HEK293T (cell line): ENCODE data around the gene DSCAM.

Experiments
- CTCF ChIA-PET: fragments of 350-600 bp; formaldehyde crosslinking; extraction: SDS; loops from one replicate; lab custom pipeline; 2021; ENCODE audit warnings: antibody characterized with exemption, inconsistent platforms; lab: Yijun Ruan, JAX
- POLR2A ChIA-PET: fragments of 350-600 bp; formaldehyde crosslinking; extraction: SDS; loops from one replicate; lab custom pipeline; 2020; ENCODE audit warnings: antibody characterized with exemption, inconsistent platforms; lab: Yijun Ruan, JAX
- DNase-seq: peaks from one replicate; pipeline ENCODE4 v3.0.0; 2012; ENCODE audit warnings: mixed read lengths; ENCODE audit errors: extremely low spot score
- ARNT ChIP-seq: fragments of 450-650 bp; IDR thresholded peaks from 2 replicates; pipeline ENCODE4 v1.6.1; 2017; ENCODE audit warnings: mild to moderate bottlenecking
- BHLHE40 ChIP-seq: fragments of 450-650 bp; IDR thresholded peaks from 2 replicates; pipeline ENCODE4 v1.6.1; 2016; ENCODE audit warnings: mild to moderate bottlenecking, moderate library complexity, borderline replicate concordance
- CTBP1 ChIP-seq: fragments of 450-650 bp; IDR thresholded peaks from 2 replicates; pipeline ENCODE4 v1.6.1; 2016; ENCODE audit warnings: borderline replicate concordance
- ELF4 ChIP-seq: fragments of 450-650 bp; IDR thresholded peaks from 2 replicates; pipeline ENCODE4 v1.6.1; 2017; ENCODE audit warnings: antibody characterized with exemption
- FOXA1 ChIP-seq: fragments of 450-650 bp; IDR thresholded peaks from 2 replicates; pipeline ENCODE4 v1.6.1; 2016; ENCODE audit warnings: mild to moderate bottlenecking
- FOXK2 ChIP-seq: fragments of 450-650 bp; IDR thresholded peaks from 2 replicates; pipeline ENCODE4 v1.6.1; 2016; ENCODE audit warnings: mild to moderate bottlenecking
- FOXM1 ChIP-seq: fragments of 450-650 bp; IDR thresholded peaks from 2 replicates; pipeline ENCODE4 v1.6.1; 2017; ENCODE audit warnings: mild to moderate bottlenecking, borderline replicate concordance
- HDGF ChIP-seq: fragments of 450-650 bp; IDR thresholded peaks from 2 replicates; pipeline ENCODE4 v1.6.1; 2017; ENCODE audit warnings: antibody characterized with exemption, borderline replicate concordance
- L3MBTL2 ChIP-seq: fragments of 450-650 bp; conservative IDR thresholded peaks from 2 replicates; pipeline ENCODE4 v1.6.1; 2016; ENCODE audit warnings: mild to moderate bottlenecking
- LEF1 ChIP-seq: fragments of 450-650 bp; IDR thresholded peaks from 2 replicates; pipeline ENCODE4 v1.6.1; 2017; ENCODE audit warnings: mild to moderate bottlenecking, borderline replicate concordance
- NFRKB ChIP-seq: fragments of 450-650 bp; IDR thresholded peaks from 2 replicates; pipeline ENCODE4 v1.6.1; 2016; ENCODE audit warnings: mild to moderate bottlenecking, moderate library complexity
- SP1 ChIP-seq: fragments of 450-650 bp; IDR thresholded peaks from 2 replicates; pipeline ENCODE4 v1.6.1; 2017
- SUZ12 ChIP-seq: fragments of 450-650 bp; IDR thresholded peaks from 2 replicates; pipeline ENCODE4 v1.6.1; 2016; ENCODE audit warnings: mild to moderate bottlenecking
- TARDBP ChIP-seq: fragments of 450-650 bp; IDR thresholded peaks from 2 replicates; pipeline ENCODE4 v1.6.1; 2016
- ZNF384 ChIP-seq: fragments of 450-650 bp; IDR thresholded peaks from 2 replicates; pipeline ENCODE4 v1.6.1; 2016
- TF ChIP-seq, protein P1 (sequence below): fragments of 450-650 bp; IDR thresholded peaks from 2 replicates; pipeline ENCODE4 v1.6.1; 2016

The DSCAM gene

DNA sequence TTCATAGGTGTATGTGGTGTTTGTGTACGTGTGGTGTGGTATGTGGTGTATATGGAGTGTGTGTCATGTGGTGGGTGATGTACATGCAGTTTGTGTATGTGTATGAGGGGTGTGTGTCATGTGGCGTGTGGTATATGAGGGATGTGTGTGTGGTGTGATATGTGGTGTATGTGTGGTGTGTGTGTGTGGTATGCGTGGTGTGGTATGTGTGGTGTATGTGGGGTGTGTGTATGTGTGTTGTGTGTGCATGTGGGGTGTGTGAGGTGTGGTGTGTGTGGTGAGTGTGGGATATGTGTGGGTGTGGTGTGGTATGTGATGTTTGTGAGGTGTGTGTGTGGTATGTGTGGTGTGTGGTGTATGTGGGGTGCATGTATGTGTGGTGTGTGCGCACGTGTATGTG, 707.3 kb downstream of the DSCAM start:
- DNase-seq = no peak
- CTCF ChIA-PET = no interaction called here
- TF ChIP-seq SP1 = no peak
- TF ChIP-seq NFRKB = no peak
- TF ChIP-seq SUZ12 = no peak
- TF ChIP-seq, protein P1, sequence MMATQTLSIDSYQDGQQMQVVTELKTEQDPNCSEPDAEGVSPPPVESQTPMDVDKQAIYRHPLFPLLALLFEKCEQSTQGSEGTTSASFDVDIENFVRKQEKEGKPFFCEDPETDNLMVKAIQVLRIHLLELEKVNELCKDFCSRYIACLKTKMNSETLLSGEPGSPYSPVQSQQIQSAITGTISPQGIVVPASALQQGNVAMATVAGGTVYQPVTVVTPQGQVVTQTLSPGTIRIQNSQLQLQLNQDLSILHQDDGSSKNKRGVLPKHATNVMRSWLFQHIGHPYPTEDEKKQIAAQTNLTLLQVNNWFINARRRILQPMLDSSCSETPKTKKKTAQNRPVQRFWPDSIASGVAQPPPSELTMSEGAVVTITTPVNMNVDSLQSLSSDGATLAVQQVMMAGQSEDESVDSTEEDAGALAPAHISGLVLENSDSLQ = no peak
- no peak for TF ChIP-seq LEF1
- TF ChIP-seq ARNT = no peak
- TF ChIP-seq ELF4 = no peak
- no peak for TF ChIP-seq CTBP1
- no peak for TF ChIP-seq FOXK2
- no peak for TF ChIP-seq L3MBTL2
- TF ChIP-seq BHLHE40 = no peak
- no peak for TF ChIP-seq FOXM1
- TF ChIP-seq ZNF384 = no peak
- no peak for TF ChIP-seq FOXA1
- POLR2A ChIA-PET = no interaction called here

DNA sequence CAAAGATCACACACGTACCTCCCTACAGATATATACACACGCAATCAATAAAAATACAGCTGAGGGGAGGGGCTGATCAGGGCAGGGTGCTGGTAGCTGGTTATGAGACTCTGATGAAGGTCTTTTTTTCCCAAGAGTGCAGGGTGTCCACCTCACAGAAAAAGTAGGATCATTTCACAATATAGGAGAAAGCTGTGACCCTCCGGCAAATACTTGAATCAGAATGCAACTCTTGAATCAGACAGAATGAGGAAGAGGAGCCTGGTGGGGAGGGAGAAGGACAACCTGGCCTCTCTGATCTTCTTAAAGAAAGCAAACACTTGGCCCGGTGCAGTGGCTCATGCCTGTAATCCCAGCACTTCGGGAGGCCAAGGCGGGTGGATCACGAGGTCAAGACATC, 710.4 kb downstream of the DSCAM start:
- no peak for TF ChIP-seq ARNT
- no peak for TF ChIP-seq ELF4
- no peak for TF ChIP-seq NFRKB
- no peak for TF ChIP-seq HDGF
- TF ChIP-seq CTBP1 = no peak
- TF ChIP-seq SUZ12 = no peak
- TF ChIP-seq TARDBP = no peak
- no peak for TF ChIP-seq SP1
- POLR2A ChIA-PET = no interaction called here
- CTCF ChIA-PET = no interaction called here
- no peak for DNase-seq

GRCh38 chr21:40134731-40135492, 712.0 kb downstream of the DSCAM start:
- TF ChIP-seq NFRKB (no peak), LEF1 (no peak), BHLHE40 (no peak), HDGF (no peak), SP1 (no peak), ELF4 (no peak), ARNT (no peak), SUZ12 (no peak), FOXK2 (no peak), CTBP1 (no peak), L3MBTL2 (no peak), TARDBP (no peak)
- DNase-seq = no peak
- ChIA-PET CTCF (no interaction called here), POLR2A (no interaction called here)

- TF ChIP-seq ELF4 (no peak), FOXM1 (no peak), CTBP1 (no peak), FOXA1 (no peak), L3MBTL2 (no peak), ZNF384 (no peak), SUZ12 (no peak), SP1 (no peak), BHLHE40 (no peak), FOXK2 (no peak), ARNT (no peak), LEF1 (no peak), TARDBP (no peak)
- ChIA-PET CTCF (no interaction called here), POLR2A (no interaction called here)
- DNase-seq = no peak
Measured at GRCh38 chr21:40130476-40130875, 716.5 kb downstream of the DSCAM start.

GRCh38 chr21:40129809-40130208, 717.1 kb downstream of the DSCAM start:
- no peak for TF ChIP-seq SUZ12
- no peak for TF ChIP-seq HDGF
- TF ChIP-seq FOXM1 = no peak
- CTCF ChIA-PET = no interaction called here

GRCh38 chr21:40128891-40129290, 718.1 kb downstream of the DSCAM start:
- ChIA-PET CTCF (no interaction called here), POLR2A (no interaction called here)
- no peak for DNase-seq
- TF ChIP-seq ARNT (no peak), SUZ12 (no peak), FOXK2 (no peak), ELF4 (no peak), ZNF384 (no peak), NFRKB (no peak), L3MBTL2 (no peak)

More at GRCh38 chr21:40129809-40130208, 717.1 kb downstream of the DSCAM start:
- POLR2A ChIA-PET = no interaction called here
- no peak for DNase-seq

- TF ChIP-seq FOXK2 = no peak
- TF ChIP-seq ARNT = no peak
- no peak for TF ChIP-seq L3MBTL2
- TF ChIP-seq TARDBP = no peak
- TF ChIP-seq CTBP1 = no peak
- CTCF ChIA-PET = interaction anchor here (0.6 to 1.8 kb wide), 2 partner anchors 233 to 254 kb away, joined by 3 to 11 read pairs; partner anchors contain the start of gene PCP4
Measured at GRCh38 chr21:40120940-40121575, 725.9 kb downstream of the DSCAM start.

More at GRCh38 chr21:40120940-40121575, 725.9 kb downstream of the DSCAM start:
- DNase-seq = no peak
- POLR2A ChIA-PET = no interaction called here
